C4-2B (cell line): ENCODE results near the gene UBALD2.
A peak's percentile ranks its signal among the peaks of the same experiment; 100 is the strongest.
"Not testable (repeated sequence)": the region's sequence is repeated elsewhere in the genome, so short reads cannot be mapped to it uniquely, and the experiment has no call there.

Experiments
- H3K27ac ChIP-seq: fragments of 450-650 bp; 2 replicates; pipeline ENCODE4 v1.5.1; 2017
- CTCF ChIP-seq: fragments of 450-650 bp; conservative IDR thresholded peaks from 2 replicates; pipeline ENCODE4 v1.5.1; 2017; ENCODE audit warnings: mild to moderate bottlenecking
- ZFX ChIP-seq: fragments of 450-650 bp; IDR thresholded peaks from 2 replicates; pipeline ENCODE4 v1.6.1; 2017

UBALD2 gene

GRCh38 chr17:76264425-76264754, 758 bp upstream of the UBALD2 start:
- H3K27ac ChIP-seq: peak overlapping the region; percentile 80; the same call in 1 of the 2 replicates
- no peak for TF ChIP-seq CTCF
- no peak for TF ChIP-seq ZFX

GRCh38 chr17:76265624-76266243, 586 bp downstream of the UBALD2 start:
- TF ChIP-seq CTCF (no peak), ZFX (0 out of 2 replicates have a peak, but pooled peaks have one; percentile 42)
- peak overlapping the region; percentile 82 for H3K27ac ChIP-seq

- TF ChIP-seq CTCF (no peak), ZFX (no peak)
- H3K27ac ChIP-seq: peak overlapping the region; percentile 82
Observed at GRCh38 chr17:76266244-76266938, 1.2 kb downstream of the UBALD2 start.

GRCh38 chr17:76267051-76267576, 2.0 kb downstream of the UBALD2 start:
- H3K27ac ChIP-seq: peak overlapping the region; percentile 82; the same call in 1 of the 2 replicates
- TF ChIP-seq CTCF: no peak
- no peak for TF ChIP-seq ZFX

GRCh38 chr17:76267581-76268001, 2.4 kb downstream of the UBALD2 start:
- not testable (repeated sequence) for H3K27ac ChIP-seq

GRCh38 chr17:76268015-76268749, 3.0 kb downstream of the UBALD2 start:
- TF ChIP-seq ZFX (no peak), CTCF (no peak)
- H3K27ac ChIP-seq: no peak overlapping the region

GRCh38 chr17:76268991-76269981, 4.1 kb downstream of the UBALD2 start:
- H3K27ac ChIP-seq: no peak overlapping the region
- TF ChIP-seq CTCF (no peak), ZFX (no peak)
